Fibroblast of the aortic adventitia (primary cell): ENCODE results near the gene NCOA4. TPM values are rescaled to one million over a fixed set of nuclear protein-coding genes. Genes with fewer than 3 reads are reported as not detected.

Experiments used
- DNase-seq: peaks from one replicate; pipeline ENCODE4 v3.0.0-alpha.2; 2010; ENCODE audit warnings: low read depth
- H3K4me3 ChIP-seq: 2 replicates; pipeline ENCODE4 v1.5.1; 2011; ENCODE audit warnings: low read depth, mild to moderate bottlenecking, control low read depth, low read length, moderate library complexity
- CTCF ChIP-seq: IDR thresholded peaks from 2 replicates; pipeline ENCODE4 v1.5.1; 2011; ENCODE audit warnings: mild to moderate bottlenecking, low read length, control low read depth, inconsistent platforms; ENCODE audit not compliant: insufficient read depth
- total RNA-seq: library from RNA; depleted of rRNA; stranded (reverse); fragments of >200 nt; gene quantifications from 2 replicates; pipeline ENCODE4 v1.2.3, GENCODE V29; 2012; ENCODE audit warnings: low replicate concordance

NCOA4 gene
- total RNA-seq, 1 donor = 187 TPM

GRCh38 chr10:46014683-46015405 lies 15.6 kb downstream of the NCOA4 start:
- no peak for DNase-seq
- no peak for TF ChIP-seq CTCF

GRCh38 chr10:46014206-46014605 lies 16.2 kb downstream of the NCOA4 start:
- no peak for TF ChIP-seq CTCF
- H3K4me3 ChIP-seq = no peak overlapping the region
- DNase-seq = no peak

More at GRCh38 chr10:46014683-46015405, 15.6 kb downstream of the NCOA4 start:
- no peak overlapping the region for H3K4me3 ChIP-seq

GRCh38 chr10:46012746-46013145 lies 17.7 kb downstream of the NCOA4 start:
- no peak for DNase-seq
- H3K4me3 ChIP-seq = no peak overlapping the region
- TF ChIP-seq CTCF = no peak

GRCh38 chr10:46006219-46006618 lies 24.2 kb downstream of the NCOA4 start:
- TF ChIP-seq CTCF = no peak
- DNase-seq = peak; percentile 64
- no peak overlapping the region for H3K4me3 ChIP-seq

GRCh38 chr10:46005383-46005782 lies 25.0 kb downstream of the NCOA4 start:
- DNase-seq = no peak
- TF ChIP-seq CTCF = no peak
- no peak overlapping the region for H3K4me3 ChIP-seq

GRCh38 chr10:46004963-46005362 lies 25.5 kb downstream of the NCOA4 start:
- H3K4me3 ChIP-seq = no peak overlapping the region
- no peak for TF ChIP-seq CTCF
- no peak for DNase-seq
